MCF 10A (cell line): Measurements from ENCODE around the gene LCLAT1. TPM values are rescaled to one million over a fixed set of nuclear protein-coding genes. Genes with fewer than 3 reads are reported as not detected.

ENCODE experiments used
- BruUV-seq: library from RNA; stranded (reverse); fragments of 400-500 nt; replicated peaks from 2 replicates; lab custom pipeline; 2021; lab: Mats Ljungman, UMichigan
- CTCF ChIA-PET: fragments of 300-600 bp; sonication (Branson Sonifier 250); formaldehyde crosslinking; extraction: SDS; loops from one replicate; lab custom pipeline; 2021; ENCODE audit warnings: antibody characterized with exemption, inconsistent platforms; lab: Yijun Ruan, JAX
- POLR2A ChIA-PET: fragments of 300-600, 350-650 bp; sonication (Branson Sonifier 250); formaldehyde crosslinking; extraction: SDS; loops from one replicate; lab custom pipeline; 2020; ENCODE audit warnings: antibody characterized with exemption, inconsistent platforms; lab: Yijun Ruan, JAX
- DNase-seq: peaks from one replicate; pipeline ENCODE4 v3.0.0-alpha.2; 2018; ENCODE audit not compliant: unreplicated experiment
- H3K27ac Mint-ChIP-seq: one replicate; pipeline ENCODE4 v1.8.0; 2022; ENCODE audit warnings: mild to moderate bottlenecking, low read depth, mixed read lengths; ENCODE audit not compliant: unreplicated experiment
- H3K27me3 Mint-ChIP-seq: one replicate; pipeline ENCODE4 v1.8.0; 2022; ENCODE audit warnings: mixed read lengths; ENCODE audit not compliant: insufficient read depth, unreplicated experiment
- H3K36me3 Mint-ChIP-seq: one replicate; pipeline ENCODE4 v1.8.0; 2022; ENCODE audit warnings: mild to moderate bottlenecking, moderate library complexity, mixed read lengths; ENCODE audit not compliant: insufficient read depth, unreplicated experiment
- H3K4me1 Mint-ChIP-seq: one replicate; pipeline ENCODE4 v1.8.0; 2022; ENCODE audit warnings: mixed read lengths; ENCODE audit not compliant: insufficient read depth, unreplicated experiment
- H3K4me3 Mint-ChIP-seq: one replicate; pipeline ENCODE4 v1.8.0; 2022; ENCODE audit warnings: mild to moderate bottlenecking, moderate library complexity, mixed read lengths; ENCODE audit not compliant: unreplicated experiment
- H3K9me3 Mint-ChIP-seq: one replicate; pipeline ENCODE4 v1.8.0; 2022; ENCODE audit warnings: mixed read lengths; ENCODE audit not compliant: unreplicated experiment
- CTCF ChIP-seq: fragments of 200-600 bp; IDR thresholded peaks from one replicate; pipeline ENCODE4 v1.8.0; 2022; ENCODE audit warnings: antibody characterized with exemption, mild to moderate bottlenecking; ENCODE audit not compliant: unreplicated experiment
- intact Hi-C: fragments of 100-400 bp; cut with micrococcal nuclease; formaldehyde crosslinking; loops from 2 replicates; pipeline ENCODE4 v1.14.1; 2022
- total RNA-seq: library from RNA; stranded (reverse); gene quantifications from 2 replicates; pipeline ENCODE4 v1.2.3, GENCODE V29; 2022

LCLAT1 gene
- total RNA-seq, 1 experiment from 2014 or later, result 27.5 TPM

- POLR2A ChIA-PET, result no interaction called here
- Mint-ChIP-seq H3K36me3 (no peaks in the 10 kb centered on the region), H3K9me3 (peaks cover 2% of the 10 kb centered on the region), H3K27ac (no peak overlapping the region), H3K4me3 (no peak overlapping the region), H3K4me1 (no peaks in the 10 kb centered on the region), H3K27me3 (no peaks in the 10 kb centered on the region)
- intact Hi-C loops, result no loop called here
- CTCF ChIA-PET, result interaction anchor here (1.2 to 1.9 kb wide), 3 partner anchors 53 to 446 kb away, joined by 3 to 8 read pairs (median 5); no protein-coding TSS in a partner anchor
- DNase-seq, result no peak
- no peak for TF ChIP-seq CTCF
- no TSS peak for BruUV-seq
Observed at GRCh38 chr2:30654404-30654803, 207.4 kb downstream of the LCLAT1 start.

GRCh38 chr2:30655211-30655610 is 208.2 kb downstream of the LCLAT1 start:
- no peaks in the 10 kb centered on the region for H3K4me1 Mint-ChIP-seq
- no peaks in the 10 kb centered on the region for H3K27me3 Mint-ChIP-seq
- ChIA-PET CTCF (interaction anchor here (0.5 to 1.9 kb wide), 5 partner anchors 52 to 490 kb away, joined by 3 to 8 read pairs (median 5); no protein-coding TSS in a partner anchor), POLR2A (no interaction called here)
- H3K27ac Mint-ChIP-seq, result no peak overlapping the region
- intact Hi-C loops, result no loop called here
- no peak for DNase-seq
- peaks cover 8% of the 10 kb centered on the region for H3K9me3 Mint-ChIP-seq
- TF ChIP-seq CTCF, result no peak
- no peaks in the 10 kb centered on the region for H3K36me3 Mint-ChIP-seq
- H3K4me3 Mint-ChIP-seq, result no peak overlapping the region
- no TSS peak for BruUV-seq

GRCh38 chr2:30655660-30656059 is 208.6 kb downstream of the LCLAT1 start:
- intact Hi-C loops, result no loop called here
- no TSS peak for BruUV-seq
- Mint-ChIP-seq H3K4me1 (no peaks in the 10 kb centered on the region), H3K36me3 (no peaks in the 10 kb centered on the region), H3K9me3 (peaks cover 8% of the 10 kb centered on the region), H3K4me3 (no peak overlapping the region), H3K27ac (no peak overlapping the region), H3K27me3 (no peaks in the 10 kb centered on the region)
- no peak for TF ChIP-seq CTCF
- POLR2A ChIA-PET, result no interaction called here
- CTCF ChIA-PET, result interaction anchor here (0.5 to 1.9 kb wide), 5 partner anchors 52 to 490 kb away, joined by 3 to 8 read pairs (median 5); no protein-coding TSS in a partner anchor
- no peak for DNase-seq

- Mint-ChIP-seq H3K4me1 (no peaks in the 10 kb centered on the region), H3K36me3 (no peaks in the 10 kb centered on the region), H3K27ac (no peak overlapping the region), H3K27me3 (no peaks in the 10 kb centered on the region), H3K4me3 (no peak overlapping the region), H3K9me3 (peaks cover 8% of the 10 kb centered on the region)
- no peak for TF ChIP-seq CTCF
- POLR2A ChIA-PET, result no interaction called here
- no TSS peak for BruUV-seq
- intact Hi-C loops, result no loop called here
- CTCF ChIA-PET, result interaction anchor here (0.7 to 0.9 kb wide), 2 partner anchors 22 to 54 kb away, joined by 3 to 4 read pairs; no protein-coding TSS in a partner anchor
- DNase-seq, result no peak
Observed at GRCh38 chr2:30656079-30656478, 209.0 kb downstream of the LCLAT1 start.
